Activated naive CD4-positive, alpha-beta T cell treated with anti-CD3 and anti-CD28 coated beads for 36 hours (primary cell): ENCODE measurements around the gene ISL2. TPM values are rescaled to one million over a fixed set of nuclear protein-coding genes. Genes with fewer than 3 reads are reported as not detected.
"Not testable (repeated sequence)": the region's sequence is repeated elsewhere in the genome, so short reads cannot be mapped to it uniquely, and the experiment has no call there.

ENCODE experiments used
- CTCF ChIA-PET: fragments of 350-600 bp; sonication (Branson Sonifier 250); formaldehyde crosslinking; loops from one replicate; lab custom pipeline; 2021; ENCODE audit warnings: antibody characterized with exemption; lab: Charles Lee
- DNase-seq: peaks from one replicate; pipeline ENCODE4 v3.0.0-alpha.2; 2020
- H3K27ac Mint-ChIP-seq: one replicate; pipeline ENCODE4 v1.8.0; 2021; ENCODE audit warnings: mild to moderate bottlenecking, mixed read lengths
- H3K27me3 Mint-ChIP-seq: one replicate; pipeline ENCODE4 v1.8.0; 2021; ENCODE audit warnings: low read depth, mixed read lengths
- H3K36me3 Mint-ChIP-seq: one replicate; pipeline ENCODE4 v1.8.0; 2021; ENCODE audit warnings: low read depth, mixed read lengths
- H3K4me1 Mint-ChIP-seq: one replicate; pipeline ENCODE4 v1.8.0; 2021; ENCODE audit warnings: low read depth, mixed read lengths
- H3K4me3 Mint-ChIP-seq: one replicate; pipeline ENCODE4 v1.8.0; 2021; ENCODE audit warnings: mild to moderate bottlenecking, moderate library complexity, mixed read lengths
- H3K9me3 Mint-ChIP-seq: one replicate; pipeline ENCODE4 v1.8.0; 2021; ENCODE audit warnings: mixed read lengths
- intact Hi-C: fragments of 100-400 bp; cut with micrococcal nuclease; formaldehyde crosslinking; loops from one replicate; pipeline ENCODE4 v1.15.1; 2023
- total RNA-seq, 2 experiments: library from RNA; stranded (reverse); gene quantifications; one replicate each; pipeline ENCODE4 v1.2.3, GENCODE V29; 2021

Gene ISL2
- not detected for total RNA-seq

DNA sequence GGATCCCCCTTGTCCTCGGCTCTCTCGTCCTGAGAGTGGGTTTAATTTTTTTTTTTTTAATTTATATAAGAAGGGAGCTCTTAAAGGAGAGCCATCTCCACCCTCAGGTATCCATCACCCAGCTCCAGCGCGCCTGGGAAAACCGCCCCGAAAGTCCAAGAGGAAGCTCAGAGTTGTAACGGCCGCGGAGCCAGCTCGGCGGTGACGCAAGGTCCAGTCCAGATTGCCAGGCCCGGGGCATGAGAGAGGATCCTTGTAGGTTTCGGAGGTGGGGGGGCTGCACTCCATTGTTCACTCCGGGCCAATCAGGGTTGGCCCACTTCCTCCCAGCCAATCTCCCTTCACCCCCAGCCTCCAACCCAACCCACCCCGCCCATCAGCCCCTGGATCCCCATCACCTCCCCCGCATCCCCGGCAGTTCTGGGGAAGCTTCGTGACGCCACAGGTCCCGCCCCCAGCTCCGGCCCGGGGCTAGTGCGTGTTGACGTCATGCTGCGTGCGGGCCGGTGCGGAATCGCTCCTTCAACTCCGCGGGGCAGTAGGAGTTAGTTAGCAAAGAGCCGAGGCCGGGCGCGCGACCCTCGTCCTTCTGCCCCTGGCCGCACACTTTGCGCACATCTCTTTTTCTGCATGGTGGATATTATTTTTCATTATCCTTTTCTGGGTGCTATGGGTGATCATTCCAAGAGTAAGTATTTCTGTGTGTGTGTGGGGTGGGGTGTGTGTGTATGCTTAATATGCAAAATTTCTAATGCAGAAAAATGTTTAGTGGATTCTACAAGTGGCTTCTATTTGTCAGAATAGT, at the start of gene ISL2:
Gene ISL2, plus strand, starts transcription at position 520 of the 805 bp plus-strand sequence. Its CDS starts 111 bp downstream, at position 631.
- no peaks in the 10 kb centered on the region for H3K9me3 Mint-ChIP-seq
- DNase-seq, result peak; percentile 66
- intact Hi-C loops, result loop anchor here (2.0 to 10.0 kb wide), 3 partner anchors 26 to 528 kb away; partner anchors contain the start of gene ETFA
- peaks cover 73% of the 10 kb centered on the region for H3K27me3 Mint-ChIP-seq
- CTCF ChIA-PET, result interaction anchor here (0.6 to 0.9 kb wide), 4 partner anchors 10 to 407 kb away, joined by 3 to 5 read pairs (median 4); no protein-coding TSS in a partner anchor
- no peak within 1 kb of the TSS for H3K27ac Mint-ChIP-seq
- H3K4me3 Mint-ChIP-seq, result peak within 1 kb of the TSS; percentile 73
- H3K36me3 Mint-ChIP-seq, result peaks cover 1% of the 10 kb centered on the region
- H3K4me1 Mint-ChIP-seq, result peaks cover 42% of the 10 kb centered on the region

DNA sequence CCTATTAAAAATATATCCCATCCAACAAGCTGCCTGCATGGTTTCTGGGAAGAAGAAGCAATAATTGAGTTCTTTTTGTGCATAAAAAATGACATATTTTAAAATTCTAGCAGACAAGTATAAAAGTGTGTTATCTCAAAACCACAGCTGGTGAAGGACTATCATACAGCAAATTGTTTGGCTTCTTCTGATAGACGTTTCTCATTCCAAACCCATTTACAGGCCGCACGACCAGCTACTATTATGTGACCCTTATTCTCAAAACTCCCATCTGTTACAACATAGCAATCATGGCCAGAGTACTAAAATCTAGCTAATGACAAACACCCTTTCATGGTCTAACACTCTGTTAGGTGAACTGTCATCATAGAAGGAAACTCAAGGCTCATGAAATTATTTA, 47.0 kb upstream of the ISL2 start:
- Mint-ChIP-seq H3K36me3 (peaks cover 21% of the 10 kb centered on the region), H3K4me3 (no peak overlapping the region), H3K9me3 (no peaks in the 10 kb centered on the region), H3K4me1 (peaks cover 34% of the 10 kb centered on the region), H3K27me3 (no peaks in the 10 kb centered on the region), H3K27ac (no peak overlapping the region)
- intact Hi-C loops, result no loop called here
- CTCF ChIA-PET, result interaction anchor here (0.6 to 1.0 kb wide), 2 partner anchors 358 to 833 kb away, joined by 3 to 4 read pairs; no protein-coding TSS in a partner anchor
- DNase-seq, result no peak

DNA sequence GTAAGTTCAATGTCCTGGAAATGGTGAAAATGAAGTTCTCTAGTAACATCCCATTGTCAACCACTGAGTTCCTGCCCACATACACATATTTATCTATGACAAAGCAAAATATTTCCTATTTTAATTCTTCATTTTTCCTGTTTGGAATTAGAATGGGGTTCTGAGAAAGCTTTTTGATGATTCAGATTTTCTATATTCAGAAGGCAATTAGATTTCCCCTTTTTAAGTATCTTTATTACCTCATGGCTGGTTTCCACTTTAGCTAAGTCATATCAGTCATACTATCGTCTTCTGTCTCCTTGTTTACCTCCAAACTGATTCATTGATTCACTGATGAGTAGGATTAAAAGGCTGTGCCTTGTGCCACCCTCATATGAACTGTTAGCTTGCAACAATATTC, 43.2 kb upstream of the ISL2 start:
- peaks cover 26% of the 10 kb centered on the region for H3K4me1 Mint-ChIP-seq
- H3K27ac Mint-ChIP-seq, result no peak overlapping the region
- no peaks in the 10 kb centered on the region for H3K9me3 Mint-ChIP-seq
- peaks cover 19% of the 10 kb centered on the region for H3K36me3 Mint-ChIP-seq
- CTCF ChIA-PET, result interaction anchor here (0.7 kb wide), 1 partner anchor 925 kb away, joined by 3 read pairs; no protein-coding TSS in a partner anchor
- no peak overlapping the region for H3K4me3 Mint-ChIP-seq
- intact Hi-C loops, result loop anchor here (1.0 to 5.0 kb wide), 3 partner anchors 18 to 283 kb away; partner anchors contain the start of gene ETFA
- H3K27me3 Mint-ChIP-seq, result no peaks in the 10 kb centered on the region
- DNase-seq, result peak; percentile 16

DNA sequence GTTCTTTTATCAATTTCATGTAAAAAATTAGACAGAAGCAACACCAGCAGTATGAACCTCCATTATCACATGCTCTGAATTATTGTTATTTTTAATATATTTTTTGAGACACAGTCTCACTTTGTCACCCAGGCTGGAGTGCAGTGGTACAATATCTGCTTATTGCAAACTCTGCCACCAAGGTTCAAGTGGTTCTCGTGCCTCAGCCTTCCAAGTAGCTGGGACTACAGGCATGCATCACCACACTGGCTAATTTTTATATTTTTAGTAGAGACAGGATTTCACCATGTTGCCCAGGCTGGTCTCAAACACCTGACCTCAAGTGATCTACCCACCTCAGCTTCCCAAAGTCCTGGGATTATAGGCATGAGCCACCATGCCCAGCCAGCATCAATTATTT, 42.1 kb upstream of the ISL2 start:
- H3K9me3 Mint-ChIP-seq, CTCF ChIA-PET, DNase-seq, H3K27me3 Mint-ChIP-seq, H3K4me3 Mint-ChIP-seq, H3K27ac Mint-ChIP-seq: not testable (repeated sequence)
- Mint-ChIP-seq H3K36me3 (peaks cover 19% of the 10 kb centered on the region), H3K4me1 (peaks cover 26% of the 10 kb centered on the region)
- intact Hi-C loops, result loop anchor here (5.0 kb wide), 1 partner anchor 48 kb away; no protein-coding TSS in a partner anchor

DNA sequence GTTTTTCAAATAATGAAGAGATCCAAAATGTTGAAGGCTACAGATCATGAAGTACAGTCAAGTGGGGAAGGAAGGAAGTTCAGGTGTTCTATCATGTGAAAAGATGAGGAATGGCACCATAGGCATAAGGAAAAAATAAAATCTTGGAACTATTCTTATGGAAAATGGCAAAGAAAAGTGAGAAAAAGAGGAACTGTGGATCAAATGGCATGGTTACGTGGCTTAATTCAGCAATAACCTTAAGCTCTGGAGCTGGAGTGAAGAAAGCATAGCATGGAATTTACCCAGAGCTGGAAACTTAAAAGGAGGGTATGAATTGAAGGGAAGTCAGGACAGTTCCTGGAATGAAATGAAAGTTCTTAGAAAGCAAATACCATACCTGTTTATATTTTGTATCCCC, 39.7 kb upstream of the ISL2 start:
- H3K4me1 Mint-ChIP-seq, result peaks cover 28% of the 10 kb centered on the region
- no peak overlapping the region for H3K27ac Mint-ChIP-seq
- no peaks in the 10 kb centered on the region for H3K27me3 Mint-ChIP-seq
- no peak overlapping the region for H3K4me3 Mint-ChIP-seq
- intact Hi-C loops, result no loop called here
- no peaks in the 10 kb centered on the region for H3K9me3 Mint-ChIP-seq
- H3K36me3 Mint-ChIP-seq, result peaks cover 10% of the 10 kb centered on the region
- CTCF ChIA-PET, result no interaction called here
- no peak for DNase-seq

DNA sequence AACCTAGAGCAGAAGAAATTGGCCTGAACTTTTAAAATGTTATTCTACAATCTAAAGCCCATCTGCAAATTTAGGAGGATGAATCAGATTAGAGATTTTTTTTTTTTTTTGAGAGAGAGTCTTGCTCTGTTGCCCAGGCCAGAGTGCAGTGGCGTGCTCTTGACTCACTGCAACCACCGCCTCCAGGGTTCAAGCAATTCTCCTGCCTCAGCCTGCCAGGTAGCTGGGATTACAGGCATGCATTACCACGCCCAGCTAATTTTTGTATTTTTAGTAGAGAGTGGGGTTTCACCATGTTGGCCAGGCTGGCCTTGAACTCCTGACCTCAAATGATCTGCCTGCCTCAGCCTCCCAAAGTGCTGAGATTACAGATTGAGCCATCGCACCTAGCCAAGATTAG, 38.6 kb upstream of the ISL2 start:
- H3K27ac Mint-ChIP-seq, H3K36me3 Mint-ChIP-seq, intact Hi-C loops, H3K9me3 Mint-ChIP-seq, DNase-seq, H3K27me3 Mint-ChIP-seq, H3K4me3 Mint-ChIP-seq: not testable (repeated sequence)
- H3K4me1 Mint-ChIP-seq, result peaks cover 22% of the 10 kb centered on the region
- CTCF ChIA-PET, result interaction anchor here (0.6 kb wide), 1 partner anchor 249 kb away, joined by 3 read pairs; no protein-coding TSS in a partner anchor

DNA sequence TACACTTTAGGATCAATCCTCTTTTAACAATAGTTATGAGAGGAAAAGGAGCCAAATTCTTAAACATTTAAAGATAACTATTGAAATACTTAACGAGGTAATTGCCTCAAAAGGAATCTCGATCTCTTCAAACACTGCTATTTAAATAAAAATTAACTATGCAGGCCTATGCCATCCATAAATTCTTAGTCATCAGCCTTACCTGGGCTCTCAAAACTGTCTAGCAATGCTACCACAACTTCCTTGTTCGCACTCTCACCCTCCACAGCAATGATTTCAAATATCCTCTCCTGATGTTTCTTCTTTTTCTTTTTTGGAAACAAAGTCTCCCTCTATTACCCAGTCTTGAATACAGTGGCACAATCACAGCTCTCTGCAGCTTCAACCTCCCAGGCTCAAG, 37.6 kb upstream of the ISL2 start:
- no peak overlapping the region for H3K27ac Mint-ChIP-seq
- H3K4me3 Mint-ChIP-seq, result no peak overlapping the region
- CTCF ChIA-PET, result no interaction called here
- H3K27me3 Mint-ChIP-seq, result no peaks in the 10 kb centered on the region
- H3K9me3 Mint-ChIP-seq, result no peaks in the 10 kb centered on the region
- DNase-seq, result no peak
- H3K36me3 Mint-ChIP-seq, result peaks cover 2% of the 10 kb centered on the region
- intact Hi-C loops, result no loop called here
- H3K4me1 Mint-ChIP-seq, result peaks cover 18% of the 10 kb centered on the region

DNA sequence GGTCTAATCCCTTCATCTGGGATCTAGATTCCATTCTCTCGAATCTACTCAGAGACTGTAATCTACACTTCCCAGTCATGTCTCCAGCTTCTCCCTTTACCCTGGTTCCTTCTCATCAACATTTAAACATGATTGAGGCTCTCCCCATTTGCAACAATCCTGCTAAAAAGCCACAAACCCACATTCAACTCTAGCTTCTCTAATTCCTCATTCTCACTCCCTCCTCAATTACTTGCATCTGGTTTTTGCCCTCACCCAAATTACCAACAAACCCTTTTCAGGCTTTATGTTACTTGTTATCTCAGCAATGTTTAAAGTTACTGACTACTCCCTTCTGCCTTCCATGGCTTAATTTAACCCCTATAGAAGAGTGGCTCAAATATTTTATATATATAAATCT, 36.8 kb upstream of the ISL2 start:
- no peak overlapping the region for H3K4me3 Mint-ChIP-seq
- no peaks in the 10 kb centered on the region for H3K27me3 Mint-ChIP-seq
- H3K4me1 Mint-ChIP-seq, result peaks cover 15% of the 10 kb centered on the region
- CTCF ChIA-PET, result no interaction called here
- no peaks in the 10 kb centered on the region for H3K9me3 Mint-ChIP-seq
- intact Hi-C loops, result no loop called here
- peaks cover 2% of the 10 kb centered on the region for H3K36me3 Mint-ChIP-seq
- DNase-seq, result no peak
- H3K27ac Mint-ChIP-seq, result no peak overlapping the region

DNA sequence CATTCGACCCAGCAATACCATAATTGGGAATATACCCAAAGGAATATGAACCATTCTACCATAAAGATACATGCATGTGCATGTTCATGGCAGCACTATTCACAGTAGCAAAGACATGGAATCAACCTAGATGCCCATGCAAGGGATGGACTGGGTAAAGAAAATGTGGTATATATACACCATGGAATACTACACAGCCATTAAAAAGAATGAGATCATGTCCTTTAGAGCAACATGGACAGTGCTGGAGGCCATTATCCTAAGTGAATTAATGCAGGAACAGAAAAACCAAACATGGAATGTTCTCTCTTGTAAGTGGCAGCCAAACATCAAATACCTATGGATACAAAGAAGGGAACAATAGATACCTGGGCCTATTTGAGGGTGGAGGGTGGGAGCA, 32.7 kb upstream of the ISL2 start:
- H3K27me3 Mint-ChIP-seq, result no peaks in the 10 kb centered on the region
- intact Hi-C loops, result no loop called here
- no peak for DNase-seq
- H3K4me1 Mint-ChIP-seq, result peaks cover 31% of the 10 kb centered on the region
- peaks cover 4% of the 10 kb centered on the region for H3K36me3 Mint-ChIP-seq
- H3K4me3 Mint-ChIP-seq, result no peak overlapping the region
- no peak overlapping the region for H3K27ac Mint-ChIP-seq
- H3K9me3 Mint-ChIP-seq, result no peaks in the 10 kb centered on the region
- CTCF ChIA-PET, result no interaction called here

DNA sequence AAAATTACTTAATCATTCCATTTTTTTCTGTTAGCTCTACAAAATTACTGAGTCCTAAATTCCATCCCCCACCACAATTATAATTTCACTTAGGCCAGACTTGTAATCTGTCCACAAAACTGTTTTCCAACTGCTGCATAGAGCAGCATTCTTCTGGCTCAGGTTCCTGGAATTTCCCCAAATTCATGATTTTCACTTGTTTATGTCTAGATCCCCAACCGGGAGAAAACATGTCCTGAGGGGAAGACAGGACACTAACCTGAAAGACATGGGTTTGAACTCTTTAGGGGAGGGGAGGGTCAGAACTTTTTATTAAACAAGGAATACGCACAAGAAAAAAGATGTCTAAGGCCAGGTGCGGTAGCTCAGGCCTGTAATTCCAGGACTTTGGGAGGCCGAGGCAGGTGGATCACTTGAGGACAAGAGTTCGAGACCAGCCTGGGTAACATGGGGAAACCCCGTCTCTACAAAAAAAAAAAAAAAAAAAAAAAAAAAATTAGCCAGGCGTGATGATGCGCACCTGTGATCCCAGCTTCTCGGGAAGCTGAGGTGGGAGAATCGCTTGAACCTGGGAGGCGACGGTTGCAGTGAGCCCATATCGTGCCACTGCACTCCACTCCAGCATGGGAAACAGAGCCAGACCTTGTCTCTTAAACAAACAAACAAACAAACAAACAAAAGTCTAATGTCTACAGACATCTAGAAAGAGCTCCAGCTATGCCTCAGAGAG, 26.8 kb upstream of the ISL2 start:
- no peak for DNase-seq
- Mint-ChIP-seq H3K27me3 (no peaks in the 10 kb centered on the region), H3K36me3 (peaks cover 4% of the 10 kb centered on the region), H3K27ac (no peak overlapping the region), H3K9me3 (no peaks in the 10 kb centered on the region), H3K4me3 (peak overlapping the region; percentile 87), H3K4me1 (peaks cover 37% of the 10 kb centered on the region)
- intact Hi-C loops, result loop anchor here (2.0 kb wide), 1 partner anchor 27 kb away; the partner anchor contains the start of gene ISL2
- CTCF ChIA-PET, result no interaction called here

DNA sequence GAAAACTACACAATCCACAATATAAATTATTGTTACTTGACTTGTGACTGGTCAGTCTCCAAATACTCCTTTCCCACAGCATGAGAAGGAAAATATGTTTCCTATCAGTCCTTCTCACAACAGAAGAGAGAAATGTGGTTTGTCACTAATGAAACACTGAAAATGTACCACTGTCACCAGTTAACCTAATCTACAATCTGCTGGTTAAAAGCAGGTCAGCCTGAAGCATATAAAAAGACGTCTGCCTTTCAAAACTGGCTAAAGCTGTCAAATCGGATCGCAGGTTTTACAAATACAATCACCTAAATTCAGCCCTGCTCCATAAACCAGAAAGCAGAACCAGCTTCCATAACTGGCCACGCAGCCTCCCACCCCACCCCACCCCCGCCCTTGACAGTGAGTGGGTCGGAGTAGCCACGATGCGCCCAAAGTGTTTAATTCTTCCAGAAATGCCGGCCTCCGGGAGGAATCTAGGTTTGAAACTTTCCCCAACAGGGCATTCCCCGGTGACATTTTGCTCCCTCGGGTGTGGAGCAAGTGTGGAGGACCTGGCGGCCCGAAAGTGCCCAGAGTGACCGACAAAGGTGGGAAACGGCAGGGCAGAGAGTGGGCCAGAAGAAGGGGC, 26.0 kb upstream of the ISL2 start:
- Mint-ChIP-seq H3K27me3 (no peaks in the 10 kb centered on the region), H3K9me3 (no peaks in the 10 kb centered on the region), H3K27ac (peak overlapping the region; percentile 77), H3K36me3 (peaks cover 3% of the 10 kb centered on the region), H3K4me1 (peaks cover 34% of the 10 kb centered on the region), H3K4me3 (peak overlapping the region; percentile 87)
- peak; percentile 16 for DNase-seq
- CTCF ChIA-PET, result no interaction called here
- intact Hi-C loops, result loop anchor here (1.0 to 2.0 kb wide), 2 partner anchors 17 to 26 kb away; partner anchors contain the start of gene ISL2
